NCI-H2196 (cell line): ENCODE data around the gene HRC.

Source experiments
- DNase-seq: peaks from one replicate; lab custom pipeline; 2025; ENCODE audit not compliant: unreplicated experiment; lab: John Stamatoyannopoulos, UW

Gene HRC

GRCh38 chr19:49117677-49118564 lies 37.3 kb downstream of the HRC start:
- no peak for DNase-seq

- DNase-seq, result no peak
Observed at GRCh38 chr19:49116544-49116943, 38.7 kb downstream of the HRC start.

GRCh38 chr19:49114630-49115363 lies 40.4 kb downstream of the HRC start:
- DNase-seq, result no peak

GRCh38 chr19:49113762-49114629 lies 41.2 kb downstream of the HRC start, which contains the start of gene LIN7B:
TSS of gene LIN7B (plus strand) at chr19:49114370. CDS start at chr19:49114405, 35 bp downstream.
- DNase-seq, result peak; percentile 78

- no peak for DNase-seq
Observed at GRCh38 chr19:49111218-49111998, 43.8 kb downstream of the HRC start.

GRCh38 chr19:49110567-49110966 lies 44.6 kb downstream of the HRC start:
- DNase-seq, result no peak

- no peak for DNase-seq
Observed at GRCh38 chr19:49109569-49110233, 45.5 kb downstream of the HRC start.

GRCh38 chr19:49109051-49109450 lies 46.1 kb downstream of the HRC start:
- no peak for DNase-seq

- no peak for DNase-seq
Observed at GRCh38 chr19:49107625-49108459, 47.4 kb downstream of the HRC start.

- DNase-seq, result peak; percentile 83
Observed at GRCh38 chr19:49106648-49107135, 48.5 kb downstream of the HRC start.

- no peak for DNase-seq
Observed at GRCh38 chr19:49104229-49104864, 50.8 kb downstream of the HRC start.

GRCh38 chr19:49103331-49104085 lies 51.7 kb downstream of the HRC start:
- DNase-seq, result no peak

- no peak for DNase-seq
Observed at GRCh38 chr19:49102303-49102702, 52.9 kb downstream of the HRC start.
